ENCODE results near the gene HOXC13. TPM values are rescaled to one million over a fixed set of nuclear protein-coding genes. Genes with fewer than 3 reads are reported as not detected.

HOXC13 gene
- total RNA-seq, 2 experiments from 2014 or later: not detected

- Mint-ChIP-seq H3K27ac (no peak overlapping the region), H3K4me3 (no peak overlapping the region), H3K36me3 (ENCODE audit: low read depth) (no peaks in the 10 kb centered on the region), H3K9me3 (no peaks in the 10 kb centered on the region), H3K4me1 (ENCODE audit: low read depth) (peaks cover 38% of the 10 kb centered on the region), H3K27me3 (peaks cover 92% of the 10 kb centered on the region)
- DNase-seq (no peak), ATAC-seq (ENCODE audit: poor library complexity) (no peak)
- intact Hi-C loops (cut with DNase I, micrococcal nuclease): no loop called here
- Histone ChIP-seq H3K27me3 (ENCODE audit: control insufficient read depth in 1 of 2, insufficient read depth in 2 of 2, low read length in 2 of 2) (peaks cover 96 to 99% of the 10 kb centered on the region in 2 experiments), H3K36me3 (ENCODE audit: insufficient read depth, low read length) (no peaks in the 10 kb centered on the region), H3K9me3 (ENCODE audit: control insufficient read depth in 1 of 2, insufficient read depth in 1 of 2, low read length in 2 of 2) (peaks cover 4 to 74% of the 10 kb centered on the region in 2 experiments), H3K4me3 (ENCODE audit: low read length) (no peak overlapping the region), H3K4me1 (ENCODE audit: insufficient read depth, low read length) (peaks cover 47% of the 10 kb centered on the region), H3K27ac (ENCODE audit: low read depth in 1 of 2, low read length in 2 of 2) (no peak overlapping the region)
- ChIA-PET CTCF (interaction anchor here (0.9 kb wide), 1 partner anchor 244 kb away, joined by 3 read pairs; no protein-coding TSS in a partner anchor), POLR2A (interaction anchor here (1.0 kb wide), 1 partner anchor 28 kb away, joined by 4 read pairs; no protein-coding TSS in a partner anchor)
- TF ChIP-seq, protein P1, sequence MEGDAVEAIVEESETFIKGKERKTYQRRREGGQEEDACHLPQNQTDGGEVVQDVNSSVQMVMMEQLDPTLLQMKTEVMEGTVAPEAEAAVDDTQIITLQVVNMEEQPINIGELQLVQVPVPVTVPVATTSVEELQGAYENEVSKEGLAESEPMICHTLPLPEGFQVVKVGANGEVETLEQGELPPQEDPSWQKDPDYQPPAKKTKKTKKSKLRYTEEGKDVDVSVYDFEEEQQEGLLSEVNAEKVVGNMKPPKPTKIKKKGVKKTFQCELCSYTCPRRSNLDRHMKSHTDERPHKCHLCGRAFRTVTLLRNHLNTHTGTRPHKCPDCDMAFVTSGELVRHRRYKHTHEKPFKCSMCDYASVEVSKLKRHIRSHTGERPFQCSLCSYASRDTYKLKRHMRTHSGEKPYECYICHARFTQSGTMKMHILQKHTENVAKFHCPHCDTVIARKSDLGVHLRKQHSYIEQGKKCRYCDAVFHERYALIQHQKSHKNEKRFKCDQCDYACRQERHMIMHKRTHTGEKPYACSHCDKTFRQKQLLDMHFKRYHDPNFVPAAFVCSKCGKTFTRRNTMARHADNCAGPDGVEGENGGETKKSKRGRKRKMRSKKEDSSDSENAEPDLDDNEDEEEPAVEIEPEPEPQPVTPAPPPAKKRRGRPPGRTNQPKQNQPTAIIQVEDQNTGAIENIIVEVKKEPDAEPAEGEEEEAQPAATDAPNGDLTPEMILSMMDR (IDR thresholded peaks at IDR 0.05): no peak
These were observed 18.4 kb downstream of the HOXC13 start for GRCh38 chr12:53956914-53957536.

DNA sequence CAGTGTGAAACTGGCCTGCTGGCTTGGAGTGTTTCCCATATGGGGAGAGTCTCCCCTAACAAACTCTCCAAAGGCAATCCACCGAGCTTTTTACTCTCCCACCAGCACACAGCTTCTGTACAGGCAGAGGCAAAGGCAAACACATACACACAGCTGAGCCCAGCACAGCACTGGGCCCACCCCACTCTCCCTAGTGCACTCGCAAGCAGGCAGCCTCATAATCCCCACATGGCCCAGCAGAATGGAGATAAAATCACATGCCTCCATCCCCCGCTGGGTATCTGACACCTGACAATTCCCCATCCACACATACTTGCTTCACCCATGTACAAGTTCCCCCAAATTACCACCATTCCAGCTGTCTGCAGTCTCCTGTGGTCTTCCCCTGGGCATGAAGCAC, 19.5 kb downstream of the HOXC13 start:
- H3K27ac ChIP-seq (ENCODE audit: low read depth in 1 of 2, low read length in 2 of 2): no peak overlapping the region
- CTCF ChIA-PET: no interaction called here
- peaks cover 0 to 65% of the 10 kb centered on the region in 2 experiments for H3K9me3 ChIP-seq (ENCODE audit: control insufficient read depth in 1 of 2, insufficient read depth in 1 of 2, low read length in 2 of 2)
- intact Hi-C loops (cut with DNase I, micrococcal nuclease): no loop called here
- H3K27me3 ChIP-seq (ENCODE audit: control insufficient read depth in 1 of 2, insufficient read depth in 2 of 2, low read length in 2 of 2): peaks cover 93 to 99% of the 10 kb centered on the region in 2 experiments
- Mint-ChIP-seq H3K4me3 (no peak overlapping the region), H3K27me3 (peaks cover 92% of the 10 kb centered on the region), H3K9me3 (no peaks in the 10 kb centered on the region), H3K27ac (no peak overlapping the region), H3K4me1 (ENCODE audit: low read depth) (peaks cover 38% of the 10 kb centered on the region), H3K36me3 (ENCODE audit: low read depth) (no peaks in the 10 kb centered on the region)
- no peak overlapping the region for H3K4me3 ChIP-seq (ENCODE audit: low read length)
- peaks cover 42% of the 10 kb centered on the region for H3K4me1 ChIP-seq (ENCODE audit: insufficient read depth, low read length)
- TF ChIP-seq, protein P1 (IDR thresholded peaks at IDR 0.05): no peak
- POLR2A ChIA-PET: interaction anchor here (1.1 kb wide), 1 partner anchor 13 kb away, joined by 3 read pairs; no protein-coding TSS in a partner anchor
- DNase-seq (no peak), ATAC-seq (ENCODE audit: poor library complexity) (no peak)
- no peaks in the 10 kb centered on the region for H3K36me3 ChIP-seq (ENCODE audit: insufficient read depth, low read length)

DNA sequence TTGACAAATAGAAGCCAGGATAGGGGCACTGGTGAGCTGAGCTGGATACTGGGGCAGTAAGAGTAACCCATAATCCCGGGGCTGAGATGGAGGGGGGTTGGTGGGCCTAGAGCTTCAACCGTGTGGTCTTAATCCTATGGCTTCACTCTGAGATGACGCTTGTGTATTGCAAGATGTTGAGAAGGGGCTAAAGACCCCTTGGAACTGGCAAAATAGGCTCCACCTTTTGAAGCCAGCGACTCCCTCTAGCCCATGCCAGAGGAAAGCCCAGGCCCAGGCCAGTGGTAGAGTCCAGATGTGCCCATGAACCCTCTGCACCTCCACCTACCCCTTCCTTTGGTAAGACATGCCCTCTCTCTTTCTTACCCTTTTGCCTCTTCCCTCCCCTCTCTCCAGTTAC, 20.7 kb downstream of the HOXC13 start:
- Mint-ChIP-seq H3K4me1 (ENCODE audit: low read depth) (peaks cover 33% of the 10 kb centered on the region), H3K4me3 (no peak overlapping the region), H3K27me3 (peaks cover 92% of the 10 kb centered on the region), H3K9me3 (no peaks in the 10 kb centered on the region), H3K36me3 (ENCODE audit: low read depth) (no peaks in the 10 kb centered on the region), H3K27ac (no peak overlapping the region)
- peaks cover 5 to 67% of the 10 kb centered on the region in 2 experiments for H3K9me3 ChIP-seq (ENCODE audit: control insufficient read depth in 1 of 2, insufficient read depth in 1 of 2, low read length in 2 of 2)
- TF ChIP-seq, protein P1 (IDR thresholded peaks at IDR 0.05): no peak
- no peak overlapping the region for H3K27ac ChIP-seq (ENCODE audit: low read depth in 1 of 2, low read length in 2 of 2)
- DNase-seq: no peak
- H3K4me3 ChIP-seq (ENCODE audit: low read length): no peak overlapping the region
- H3K36me3 ChIP-seq (ENCODE audit: insufficient read depth, low read length): no peaks in the 10 kb centered on the region
- CTCF ChIA-PET: no interaction called here
- intact Hi-C loops (cut with DNase I, micrococcal nuclease): no loop called here
- H3K27me3 ChIP-seq (ENCODE audit: control insufficient read depth in 1 of 2, insufficient read depth in 2 of 2, low read length in 2 of 2): peaks cover 93 to 99% of the 10 kb centered on the region in 2 experiments
- POLR2A ChIA-PET: interaction anchor here (1.1 kb wide), 1 partner anchor 12 kb away, joined by 3 read pairs; no protein-coding TSS in a partner anchor
- no peak for ATAC-seq (ENCODE audit: poor library complexity)
- peaks cover 50% of the 10 kb centered on the region for H3K4me1 ChIP-seq (ENCODE audit: insufficient read depth, low read length)

Measured in CD4-positive, alpha-beta T cell (primary cell).